ENCODE data around the gene TNFRSF1B.
"Not testable (repeated sequence)": the region's sequence is repeated elsewhere in the genome, so short reads cannot be mapped to it uniquely, and the experiment has no call there.

The TNFRSF1B gene

DNA sequence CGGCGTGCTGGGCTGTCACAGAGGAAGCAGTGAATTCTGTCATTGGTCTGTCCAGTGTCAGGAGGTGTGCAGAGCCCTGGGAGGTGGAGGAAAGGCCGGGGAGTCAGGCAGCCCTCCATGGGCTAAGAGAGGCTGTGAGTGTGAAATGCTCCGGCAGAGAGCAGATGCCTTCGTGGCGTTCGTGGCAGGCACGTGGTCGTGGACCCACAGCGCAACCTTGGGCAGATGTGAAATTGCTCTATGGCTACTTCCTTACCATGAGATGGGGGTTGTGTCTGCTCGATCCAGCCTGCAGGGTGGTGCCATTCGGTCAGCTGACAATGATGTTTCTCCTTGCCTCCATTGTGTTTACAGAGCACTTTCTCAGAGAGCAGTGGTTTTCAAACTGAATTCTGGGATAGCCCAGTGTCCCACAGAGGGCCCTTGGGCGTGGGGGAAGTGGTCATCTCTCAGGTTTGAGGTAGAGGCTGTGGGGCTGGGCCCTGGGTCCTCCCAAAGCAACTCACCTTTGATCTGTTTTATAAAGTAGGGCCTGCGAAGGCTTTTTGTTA is 27.9 kb downstream of the TNFRSF1B start:
- DNase-seq = no peak

DNA sequence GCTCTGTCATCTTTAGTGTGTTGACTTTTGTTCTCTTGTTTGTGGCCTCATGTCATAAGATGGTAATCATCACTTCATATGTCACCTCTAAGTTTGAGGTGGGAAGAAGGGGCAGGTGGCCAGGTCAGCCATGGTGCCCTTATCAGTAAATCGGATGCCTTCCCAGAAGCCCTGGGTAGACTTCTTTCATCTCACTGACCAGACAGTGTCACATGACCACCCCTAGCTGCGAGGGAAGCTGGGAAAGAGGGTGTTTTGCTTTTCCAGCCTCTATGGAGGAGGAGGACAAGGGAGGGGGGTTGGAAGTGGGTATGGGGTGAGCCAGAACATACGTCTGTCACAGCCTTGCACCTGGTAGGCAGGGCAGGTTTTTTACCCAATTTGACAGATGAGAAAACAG is 28.6 kb downstream of the TNFRSF1B start:
- DNase-seq = no peak

DNA sequence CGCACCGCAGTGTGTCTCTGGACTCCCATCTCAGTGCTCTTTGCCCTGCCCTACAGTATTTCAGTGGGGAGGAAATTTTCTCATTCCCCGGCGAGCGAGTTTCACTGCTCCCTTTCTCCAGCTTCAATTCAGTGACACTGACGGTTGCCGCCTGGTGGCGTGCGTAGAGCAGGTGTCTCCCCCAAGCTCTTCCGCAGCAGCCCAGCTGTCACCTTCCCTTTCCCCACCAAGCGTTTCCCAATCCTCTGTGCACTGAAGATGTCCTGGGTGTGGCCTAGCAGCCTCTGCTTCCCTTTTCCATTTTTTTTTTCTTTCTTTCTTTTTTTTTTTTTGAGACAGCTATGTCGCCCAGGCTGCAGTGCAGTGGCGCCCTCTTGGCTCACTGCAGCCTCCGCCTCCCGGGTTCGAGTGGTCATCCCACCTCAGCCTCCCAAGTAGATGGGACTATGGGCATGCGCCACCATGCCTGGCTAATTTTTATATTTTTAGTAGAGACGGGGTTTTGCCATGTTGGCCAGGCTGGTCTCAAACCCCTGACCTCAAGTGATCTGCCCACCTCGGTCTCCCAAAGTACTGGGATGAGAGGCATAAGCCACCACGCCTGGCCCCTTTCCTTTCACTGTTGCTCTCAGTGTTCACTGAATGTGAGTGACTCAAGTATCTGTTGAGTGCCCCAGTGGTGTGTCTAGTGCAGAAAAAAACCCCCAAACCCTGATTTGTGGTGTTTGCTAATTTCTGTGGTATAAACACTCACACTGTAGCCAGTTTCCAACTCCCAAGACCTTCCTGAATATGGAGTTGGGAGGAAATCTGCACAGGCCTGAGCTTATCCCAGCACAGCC is 30.1 kb downstream of the TNFRSF1B start:
- DNase-seq = no peak

DNA sequence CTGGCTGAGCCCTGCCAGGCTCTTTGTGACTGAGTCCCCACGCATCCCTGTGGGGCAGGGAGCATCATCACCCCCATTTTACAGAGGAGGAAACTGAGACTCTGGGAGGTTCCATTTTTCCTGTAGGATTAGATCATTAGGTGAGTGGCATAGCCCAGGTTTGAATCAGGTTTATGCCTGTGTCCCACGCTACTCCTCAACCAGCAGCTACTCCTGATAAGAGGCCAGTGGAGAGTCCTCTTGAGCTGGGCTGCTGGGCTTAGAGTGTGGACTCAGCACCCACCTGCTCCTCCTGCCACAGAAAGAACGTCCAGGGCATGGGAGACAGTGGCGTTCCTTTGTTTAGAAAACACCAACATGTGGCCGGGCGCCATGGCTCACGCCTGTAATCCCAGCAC is 30.7 kb downstream of the TNFRSF1B start:
- no peak for DNase-seq

DNA sequence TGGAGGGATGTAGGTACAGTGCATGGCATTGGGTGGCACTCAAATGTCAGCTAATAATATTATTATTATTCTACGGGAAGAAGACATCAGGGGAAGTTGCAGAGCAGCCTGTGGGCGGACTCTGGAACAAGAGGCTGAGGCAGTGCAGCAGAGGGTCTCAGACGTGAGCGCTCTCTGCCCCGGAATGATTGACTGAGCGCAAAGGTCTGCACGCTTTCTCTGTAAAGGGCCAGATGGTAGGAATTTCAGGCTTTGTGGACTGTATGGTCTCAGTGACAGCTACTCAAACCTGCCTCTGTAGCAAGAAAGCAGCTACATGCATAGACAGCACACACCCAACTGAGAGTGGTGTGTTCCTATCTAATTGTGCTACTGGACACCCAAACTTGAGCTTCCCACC is 33.4 kb downstream of the TNFRSF1B start:
- DNase-seq = no peak

DNA sequence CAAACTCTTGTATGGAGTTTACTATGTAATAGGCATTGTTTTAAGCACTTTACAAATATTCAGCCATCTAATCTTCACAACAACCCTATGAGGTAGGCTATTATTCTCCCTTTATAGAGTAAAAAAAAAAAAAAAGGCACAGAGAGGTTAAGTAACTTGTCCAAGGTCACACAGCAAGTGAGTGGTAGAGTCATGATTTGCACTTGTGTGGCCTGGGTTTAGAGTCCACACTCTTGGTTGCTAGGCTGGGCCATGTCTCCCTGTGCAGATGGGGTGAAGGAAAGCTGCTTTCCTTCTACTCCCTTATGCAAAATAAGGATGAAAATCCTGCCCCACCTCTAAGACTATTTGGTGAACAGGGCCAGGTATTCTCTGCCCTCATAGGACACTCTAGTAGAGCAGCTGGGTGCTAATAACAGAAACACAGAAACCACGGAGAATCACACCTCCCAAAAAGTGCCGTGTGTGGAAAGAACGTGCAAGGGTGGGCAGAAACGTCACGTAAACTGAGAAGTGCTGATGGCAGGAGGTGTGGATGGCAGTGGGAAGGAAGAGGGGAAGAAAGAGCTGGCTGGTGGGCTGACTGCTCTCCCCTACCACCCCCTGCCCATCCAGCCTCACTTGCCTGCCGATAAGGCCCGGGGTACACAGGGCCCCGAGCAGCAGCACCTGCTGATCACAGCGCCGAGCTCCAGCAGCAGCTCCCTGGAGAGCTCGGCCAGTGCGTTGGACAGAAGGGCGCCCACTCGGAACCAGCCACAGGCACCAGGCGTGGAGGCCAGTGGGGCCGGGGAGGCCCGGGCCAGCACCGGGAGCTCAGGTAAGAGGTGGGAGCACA is 34.8 kb downstream of the TNFRSF1B start:
- DNase-seq = no peak

DNA sequence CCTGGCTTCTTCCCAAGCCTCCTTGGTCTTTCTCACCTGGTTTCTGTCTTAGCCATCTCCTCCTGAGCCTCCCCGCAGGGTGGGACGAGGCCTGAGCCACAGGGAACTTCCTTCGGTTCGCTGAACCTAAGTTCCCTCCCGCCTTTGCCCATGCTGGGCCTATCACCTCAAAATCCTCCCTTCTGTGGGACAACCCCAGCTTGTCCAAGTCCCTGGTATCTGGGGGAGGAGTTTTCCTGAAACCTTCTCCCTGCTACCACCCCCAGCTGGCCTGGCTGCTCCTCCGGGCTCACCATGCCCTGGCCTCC is 35.4 kb downstream of the TNFRSF1B start:
- DNase-seq = no peak

DNA sequence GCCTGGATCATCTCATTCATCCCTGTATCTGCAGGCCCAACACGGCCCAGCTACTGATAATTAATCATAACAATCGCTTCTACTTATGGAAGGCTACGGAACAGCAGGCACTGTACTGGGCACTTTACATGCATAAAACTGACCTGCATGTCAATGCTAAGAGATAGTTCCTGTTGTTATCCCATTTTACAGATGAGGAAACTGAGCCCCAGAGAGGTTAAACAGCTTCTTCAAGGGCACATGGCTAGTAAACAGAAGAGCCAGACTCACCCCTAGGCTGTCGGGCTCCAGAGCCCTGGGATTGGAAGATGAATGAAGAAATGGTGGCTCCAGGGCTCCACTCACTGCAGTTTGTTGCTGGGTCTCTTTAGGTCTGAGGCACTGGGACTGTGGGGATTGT is 35.8 kb downstream of the TNFRSF1B start:
- DNase-seq = no peak

DNA sequence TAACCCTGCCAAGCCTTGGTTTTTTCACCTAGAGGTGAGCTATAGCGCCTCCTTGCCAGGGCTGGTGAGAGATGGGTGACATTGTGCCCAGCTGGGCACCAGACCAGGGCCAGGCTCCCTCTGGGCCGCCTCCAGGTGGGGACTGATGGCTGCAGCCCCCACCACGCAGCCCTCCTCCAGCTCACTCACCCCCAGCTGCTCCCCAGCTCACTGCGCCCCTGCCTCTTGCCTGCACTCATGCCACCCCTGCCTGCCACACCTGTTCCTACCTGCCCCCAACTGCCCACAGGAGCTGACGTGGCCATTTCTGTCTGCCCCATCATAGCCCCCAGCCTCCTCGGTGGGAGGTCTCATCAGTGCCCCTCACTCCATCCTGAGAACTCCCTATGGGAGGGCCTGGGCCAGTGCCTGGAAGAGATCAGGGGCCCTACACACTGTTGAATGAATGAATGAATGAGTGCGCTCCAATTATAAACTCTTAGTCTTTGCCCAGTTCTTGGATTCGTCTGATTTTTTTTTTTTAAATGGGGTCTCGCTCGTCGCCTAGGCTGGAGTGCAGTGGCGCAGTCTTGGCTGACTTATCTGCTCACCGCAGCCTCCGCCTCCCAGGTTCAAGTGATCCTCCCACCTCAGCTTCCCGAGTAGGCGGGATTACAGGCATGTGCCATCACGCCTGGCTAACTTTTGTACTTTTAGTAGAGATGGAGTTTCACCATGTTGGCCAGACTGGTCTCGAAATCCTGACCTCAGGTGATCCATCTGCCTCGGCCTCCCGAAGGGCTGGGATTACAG is 36.6 kb downstream of the TNFRSF1B start:
- DNase-seq = no peak

DNA sequence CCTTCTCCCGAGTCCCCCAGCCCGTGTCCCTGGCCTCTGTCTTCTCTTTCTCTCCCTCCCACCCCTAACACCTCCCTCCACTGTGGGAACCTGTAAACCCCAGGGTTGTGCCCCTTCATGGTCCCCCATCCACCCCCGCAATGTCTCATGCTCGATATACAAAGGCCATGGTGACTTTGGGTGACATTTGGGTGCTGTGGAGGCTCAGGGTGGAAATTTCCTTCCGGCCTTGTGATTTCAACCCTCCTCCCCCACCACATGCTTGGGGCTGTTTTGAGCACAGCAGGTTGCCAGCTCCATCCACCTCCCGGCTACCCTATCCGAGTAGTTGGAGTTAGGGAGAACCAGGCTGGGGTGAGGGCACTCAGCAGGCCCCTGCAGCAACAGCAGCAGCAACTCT is 37.3 kb downstream of the TNFRSF1B start:
- DNase-seq = peak; percentile 35

DNA sequence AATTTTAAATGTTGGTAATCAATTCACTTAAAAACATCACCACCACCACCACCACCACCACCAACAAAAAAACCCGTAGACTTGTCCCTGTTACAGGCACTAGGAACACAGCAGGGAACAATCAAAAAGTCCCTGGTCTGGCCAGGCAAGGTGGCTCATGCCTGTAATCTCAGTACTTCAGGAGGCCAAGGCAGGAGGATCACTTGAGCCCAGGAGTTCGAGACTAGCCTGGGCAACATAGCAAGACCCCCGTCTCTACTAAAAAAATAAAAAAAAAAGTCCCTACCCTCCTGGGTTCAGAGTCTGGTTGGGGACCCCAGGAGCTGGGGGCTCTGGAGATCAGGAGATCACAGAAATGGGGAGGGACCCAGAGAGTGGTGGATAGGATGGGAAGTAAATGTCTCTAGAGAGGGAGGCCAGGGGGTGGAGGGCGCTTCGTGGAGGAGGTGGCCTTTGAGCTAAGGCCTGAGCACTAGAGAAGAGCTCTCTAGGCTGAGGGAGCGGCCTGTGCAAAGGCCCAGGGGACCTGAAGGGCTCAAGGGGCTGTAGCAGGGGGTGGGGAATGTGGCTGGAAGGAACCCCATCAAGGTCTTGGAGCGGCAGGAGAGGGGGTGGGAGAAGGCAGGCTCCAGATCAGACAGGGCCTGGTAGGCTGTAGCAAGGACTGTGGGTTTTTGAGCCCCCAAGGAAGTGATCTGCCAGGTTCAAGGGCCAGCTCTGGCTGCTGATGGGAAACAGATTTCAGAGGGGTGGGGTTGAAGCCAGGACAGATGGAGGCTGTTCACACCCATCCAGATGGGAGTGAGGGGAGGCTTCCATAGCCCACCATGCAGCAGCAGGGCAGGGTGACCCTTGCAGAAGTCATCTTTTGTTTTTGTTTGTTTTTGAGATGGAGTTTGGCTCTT is 38.2 kb downstream of the TNFRSF1B start:
- DNase-seq = no peak

DNA sequence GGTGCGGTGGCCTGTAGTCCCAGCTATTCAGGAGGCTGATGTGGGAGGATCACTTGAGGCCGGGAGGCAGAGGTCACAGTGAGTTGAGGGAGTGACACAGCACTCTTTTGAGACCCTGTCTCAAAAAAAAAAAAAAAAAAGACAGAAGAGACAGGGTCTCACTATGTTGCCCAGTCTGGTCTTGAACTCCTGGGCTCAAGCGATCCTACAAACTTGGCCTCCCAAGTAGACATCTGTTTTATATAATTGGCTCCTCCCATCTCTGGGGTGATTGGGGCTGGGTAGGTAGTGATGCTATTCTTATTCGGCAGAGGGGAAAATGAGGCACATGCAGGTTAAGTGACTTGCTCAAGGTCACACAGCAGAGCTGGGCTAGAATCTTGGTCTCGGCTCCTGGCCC is 39.4 kb downstream of the TNFRSF1B start:
- no peak for DNase-seq

DNA sequence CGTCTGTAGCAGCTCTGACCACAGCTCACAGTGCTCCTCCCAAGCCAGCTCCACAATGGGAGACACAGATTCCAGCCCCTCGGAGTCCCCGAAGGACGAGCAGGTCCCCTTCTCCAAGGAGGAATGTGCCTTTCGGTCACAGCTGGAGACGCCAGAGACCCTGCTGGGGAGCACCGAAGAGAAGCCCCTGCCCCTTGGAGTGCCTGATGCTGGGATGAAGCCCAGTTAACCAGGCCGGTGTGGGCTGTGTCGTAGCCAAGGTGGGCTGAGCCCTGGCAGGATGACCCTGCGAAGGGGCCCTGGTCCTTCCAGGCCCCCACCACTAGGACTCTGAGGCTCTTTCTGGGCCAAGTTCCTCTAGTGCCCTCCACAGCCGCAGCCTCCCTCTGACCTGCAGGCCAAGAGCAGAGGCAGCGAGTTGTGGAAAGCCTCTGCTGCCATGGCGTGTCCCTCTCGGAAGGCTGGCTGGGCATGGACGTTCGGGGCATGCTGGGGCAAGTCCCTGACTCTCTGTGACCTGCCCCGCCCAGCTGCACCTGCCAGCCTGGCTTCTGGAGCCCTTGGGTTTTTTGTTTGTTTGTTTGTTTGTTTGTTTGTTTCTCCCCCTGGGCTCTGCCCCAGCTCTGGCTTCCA is 40.1 kb downstream of the TNFRSF1B start:
- no peak for DNase-seq

DNA sequence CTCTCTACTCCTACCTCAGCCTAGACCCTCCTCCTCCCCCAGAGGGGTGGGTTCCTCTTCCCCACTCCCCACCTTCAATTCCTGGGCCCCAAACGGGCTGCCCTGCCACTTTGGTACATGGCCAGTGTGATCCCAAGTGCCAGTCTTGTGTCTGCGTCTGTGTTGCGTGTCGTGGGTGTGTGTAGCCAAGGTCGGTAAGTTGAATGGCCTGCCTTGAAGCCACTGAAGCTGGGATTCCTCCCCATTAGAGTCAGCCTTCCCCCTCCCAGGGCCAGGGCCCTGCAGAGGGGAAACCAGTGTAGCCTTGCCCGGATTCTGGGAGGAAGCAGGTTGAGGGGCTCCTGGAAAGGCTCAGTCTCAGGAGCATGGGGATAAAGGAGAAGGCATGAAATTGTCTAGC is 41.5 kb downstream of the TNFRSF1B start:
- DNase-seq = no peak

DNA sequence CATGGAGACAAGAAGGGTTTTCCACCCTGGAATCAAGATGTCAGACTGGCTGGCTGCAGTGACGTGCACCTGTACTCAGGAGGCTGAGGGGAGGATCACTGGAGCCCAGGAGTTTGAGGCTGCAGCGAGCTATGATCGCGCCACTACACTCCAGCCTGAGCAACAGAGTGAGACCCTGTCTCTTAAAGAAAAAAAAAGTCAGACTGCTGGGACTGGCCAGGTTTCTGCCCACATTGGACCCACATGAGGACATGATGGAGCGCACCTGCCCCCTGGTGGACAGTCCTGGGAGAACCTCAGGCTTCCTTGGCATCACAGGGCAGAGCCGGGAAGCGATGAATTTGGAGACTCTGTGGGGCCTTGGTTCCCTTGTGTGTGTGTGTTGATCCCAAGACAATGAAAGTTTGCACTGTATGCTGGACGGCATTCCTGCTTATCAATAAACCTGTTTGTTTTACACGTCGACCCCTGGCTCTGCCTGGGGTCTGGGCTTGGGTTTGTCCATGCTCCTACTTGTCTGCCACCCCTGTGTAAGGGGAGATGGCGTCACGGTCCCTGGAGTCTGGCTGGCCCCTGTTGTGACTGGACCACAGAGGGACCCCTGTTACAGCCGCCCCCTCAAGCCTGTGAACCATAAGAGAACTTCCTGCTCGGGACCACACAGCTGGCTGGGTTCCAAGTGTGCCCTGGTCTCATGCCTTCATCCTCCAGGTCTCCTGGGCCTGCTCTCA is 42.1 kb downstream of the TNFRSF1B start:
- DNase-seq = peak; percentile 85

DNA sequence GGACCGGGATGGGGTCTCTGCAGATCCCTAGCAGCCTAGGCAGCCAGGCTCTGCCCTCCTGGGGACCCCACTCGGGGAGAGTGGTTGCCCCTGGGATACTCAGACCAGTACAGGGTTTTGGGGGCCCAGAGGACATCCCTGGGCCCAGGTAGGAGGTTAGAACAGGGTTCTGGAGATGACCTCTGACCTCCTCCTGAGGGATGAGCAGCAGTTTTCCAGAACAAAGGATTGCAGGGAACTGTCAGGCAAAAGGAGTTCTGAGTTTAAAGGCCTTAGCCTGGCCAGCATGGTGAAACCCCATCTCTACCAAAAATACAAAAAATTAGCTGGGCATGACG is 42.7 kb downstream of the TNFRSF1B start:
- DNase-seq = no peak

DNA sequence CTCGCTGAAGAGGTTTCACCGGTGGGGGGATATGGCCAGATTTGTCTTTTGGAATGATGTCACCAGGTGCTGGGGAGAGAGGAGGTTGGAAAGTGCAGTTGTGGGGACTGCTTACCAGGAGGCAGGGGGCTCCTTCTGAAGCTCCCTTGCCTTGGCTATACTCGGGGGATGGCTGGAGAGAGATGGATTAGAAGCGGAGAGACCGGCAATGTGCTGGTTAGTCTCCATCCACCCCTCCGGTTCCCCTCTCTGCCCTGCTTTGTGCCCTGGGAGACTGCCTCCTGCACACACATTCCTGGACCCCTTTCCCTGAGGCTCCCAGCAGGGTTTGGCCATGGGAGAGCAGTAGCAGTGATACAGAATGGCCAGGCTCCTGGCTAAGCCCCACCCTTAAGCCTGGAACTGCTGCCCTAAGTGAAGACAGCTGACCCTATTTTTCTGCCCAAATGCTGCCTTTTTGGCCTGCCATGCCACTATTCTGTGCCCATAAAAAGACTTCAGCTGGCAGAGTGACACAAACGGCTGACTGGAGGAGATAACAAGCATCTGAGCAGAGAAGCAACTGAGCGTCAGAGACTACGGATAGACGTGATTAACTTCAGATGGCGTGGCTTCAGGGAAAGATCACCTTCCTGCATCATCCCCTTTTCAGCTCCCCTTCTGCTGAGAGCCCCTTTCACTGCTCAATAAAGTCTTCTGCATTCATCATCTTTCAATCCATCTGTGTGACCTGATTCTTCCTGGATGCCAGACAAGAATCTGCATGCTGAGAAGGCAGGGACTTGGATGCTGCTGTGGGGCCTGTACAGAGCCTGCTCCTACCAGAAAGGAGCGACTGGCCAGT is 48.5 kb downstream of the TNFRSF1B start:
- DNase-seq = no peak

DNA sequence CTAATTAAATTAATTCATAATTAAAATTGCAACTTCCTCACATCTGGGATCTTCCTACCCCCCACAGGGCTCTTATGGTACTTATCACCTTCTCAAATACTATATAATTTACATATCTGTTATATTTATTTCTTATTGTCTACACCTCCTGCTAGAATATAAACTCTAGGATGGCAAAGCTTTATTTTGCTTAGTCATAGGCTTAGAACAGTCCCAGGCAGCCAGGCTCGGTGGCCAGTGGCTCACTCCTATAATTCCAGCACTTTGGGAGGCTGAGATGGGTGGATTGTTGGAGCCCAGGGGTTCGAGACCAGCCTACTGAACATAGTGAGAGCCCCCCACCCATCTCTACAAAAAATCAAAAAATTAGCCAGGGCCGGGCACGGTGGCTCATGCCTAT is 53.0 kb downstream of the TNFRSF1B start:
- no peak for DNase-seq

DNA sequence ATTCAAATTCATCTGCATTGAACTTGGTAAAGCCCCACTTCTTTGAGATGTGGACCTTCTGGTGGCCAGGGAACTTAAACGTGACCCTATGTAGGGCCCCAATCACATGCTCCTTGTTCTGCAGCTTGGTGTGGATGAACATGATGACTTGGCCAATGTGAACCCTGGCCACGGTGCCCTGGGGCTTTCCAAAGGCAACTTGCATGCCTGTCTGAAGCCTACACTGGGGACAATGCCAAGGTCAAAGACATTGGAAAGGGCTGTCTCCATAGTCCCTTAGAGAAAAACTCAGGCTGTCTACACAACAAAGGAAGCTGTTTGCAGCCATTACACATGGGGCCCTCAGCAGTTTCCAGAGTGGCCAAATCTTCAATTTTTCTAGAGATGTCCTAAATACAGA is 54.1 kb downstream of the TNFRSF1B start:
- no peak for DNase-seq

DNA sequence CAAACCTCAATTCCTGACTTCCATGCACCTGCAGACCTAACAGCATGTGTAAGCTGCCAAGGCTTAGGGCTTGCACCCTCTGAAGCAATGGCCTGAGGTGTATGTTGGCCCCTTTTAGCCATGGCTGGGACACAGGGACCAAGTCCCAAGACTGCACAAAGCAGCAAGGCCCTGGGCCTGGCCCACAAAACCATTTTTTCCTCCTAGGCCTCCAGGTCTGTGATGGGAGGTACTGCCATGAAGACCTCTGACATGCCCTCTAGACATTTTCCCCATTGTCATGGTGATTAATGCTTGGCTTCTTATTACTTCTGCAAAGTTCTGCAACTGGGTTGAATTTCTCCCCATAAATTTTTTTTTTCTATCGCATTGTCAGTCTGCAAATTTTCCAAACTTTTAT is 55.9 kb downstream of the TNFRSF1B start:
- DNase-seq = not testable (repeated sequence)
